MM.1S (cell line): ENCODE measurements around the gene XRN1.

Source experiments
- CTCF ChIP-seq: fragments of 300-600 bp; sonication (generic); IDR thresholded peaks from 2 replicates; pipeline ENCODE4 v1.5.1; 2016; ENCODE audit warnings: antibody characterized with exemption, low read length, mixed read lengths
- EZH2 ChIP-seq: fragments of 300-600 bp; sonication (generic); optimal IDR thresholded peaks from 2 replicates; pipeline ENCODE3; 2017; ENCODE audit warnings: low read depth, mild to moderate bottlenecking, antibody characterized with exemption, low read length, mixed read lengths

- TF ChIP-seq CTCF (no peak), EZH2 (no peak)
Measured at GRCh38 chr3:142450189-142450588, 2.4 kb upstream of the XRN1 start.
